ENCODE data around the gene PYDC1. TPM values are rescaled to one million over a fixed set of nuclear protein-coding genes. Genes with fewer than 3 reads are reported as not detected.

Gene PYDC1
- total RNA-seq, 1 donor = not detected

DNA sequence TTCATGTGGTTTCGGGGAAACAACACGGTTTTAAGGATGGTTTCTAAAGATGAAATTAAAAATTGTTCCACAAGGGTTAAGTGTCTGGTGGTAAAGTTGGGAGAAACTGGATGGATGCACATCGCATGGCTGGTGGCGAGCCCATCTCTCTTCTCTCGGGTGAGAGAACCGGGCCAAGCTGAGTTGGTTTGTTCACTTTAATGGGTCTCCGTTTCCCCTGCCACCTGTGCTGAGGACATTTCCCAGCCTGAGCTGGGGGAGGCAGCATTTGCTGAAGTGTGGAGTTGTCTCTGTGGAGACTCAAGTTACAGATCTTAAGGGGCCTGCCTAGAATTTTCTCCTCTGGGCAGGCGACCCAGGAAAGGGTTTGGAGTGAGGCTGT is 29.1 kb downstream of the PYDC1 start:
- H3K36me3 ChIP-seq (ENCODE audit: insufficient read depth, low read length) = peaks cover 99% of the 10 kb centered on the region
- H3K27ac ChIP-seq (ENCODE audit: low read depth, low read length) = no peak overlapping the region
- DNase-seq (ENCODE audit: insufficient read length, low spot score, missing footprints) = peak; percentile 64
- no peaks in the 10 kb centered on the region for H3K27me3 ChIP-seq (ENCODE audit: insufficient read depth, low read length)
- H3K9me3 ChIP-seq (ENCODE audit: low read depth, low read length) = no peaks in the 10 kb centered on the region
- H3K79me2 ChIP-seq (ENCODE audit: insufficient read depth, low read length) = peaks cover 90% of the 10 kb centered on the region
- H4K20me1 ChIP-seq (ENCODE audit: insufficient read depth, low read length) = peaks cover 73% of the 10 kb centered on the region
- no peak overlapping the region for H3K4me3 ChIP-seq (ENCODE audit: insufficient read depth, low read length)
- peaks cover 18% of the 10 kb centered on the region for H3K4me1 ChIP-seq (ENCODE audit: insufficient read depth, low read length)
- no peak overlapping the region for H3K4me2 ChIP-seq (ENCODE audit: insufficient read depth, low read length)
- H2AFZ ChIP-seq (ENCODE audit: low read length) = no peak overlapping the region
- TF ChIP-seq, protein P1, sequence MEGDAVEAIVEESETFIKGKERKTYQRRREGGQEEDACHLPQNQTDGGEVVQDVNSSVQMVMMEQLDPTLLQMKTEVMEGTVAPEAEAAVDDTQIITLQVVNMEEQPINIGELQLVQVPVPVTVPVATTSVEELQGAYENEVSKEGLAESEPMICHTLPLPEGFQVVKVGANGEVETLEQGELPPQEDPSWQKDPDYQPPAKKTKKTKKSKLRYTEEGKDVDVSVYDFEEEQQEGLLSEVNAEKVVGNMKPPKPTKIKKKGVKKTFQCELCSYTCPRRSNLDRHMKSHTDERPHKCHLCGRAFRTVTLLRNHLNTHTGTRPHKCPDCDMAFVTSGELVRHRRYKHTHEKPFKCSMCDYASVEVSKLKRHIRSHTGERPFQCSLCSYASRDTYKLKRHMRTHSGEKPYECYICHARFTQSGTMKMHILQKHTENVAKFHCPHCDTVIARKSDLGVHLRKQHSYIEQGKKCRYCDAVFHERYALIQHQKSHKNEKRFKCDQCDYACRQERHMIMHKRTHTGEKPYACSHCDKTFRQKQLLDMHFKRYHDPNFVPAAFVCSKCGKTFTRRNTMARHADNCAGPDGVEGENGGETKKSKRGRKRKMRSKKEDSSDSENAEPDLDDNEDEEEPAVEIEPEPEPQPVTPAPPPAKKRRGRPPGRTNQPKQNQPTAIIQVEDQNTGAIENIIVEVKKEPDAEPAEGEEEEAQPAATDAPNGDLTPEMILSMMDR (IDR thresholded peaks at IDR 0.05; ENCODE audit: extremely low read depth, low read depth, low read length) = no peak

DNA sequence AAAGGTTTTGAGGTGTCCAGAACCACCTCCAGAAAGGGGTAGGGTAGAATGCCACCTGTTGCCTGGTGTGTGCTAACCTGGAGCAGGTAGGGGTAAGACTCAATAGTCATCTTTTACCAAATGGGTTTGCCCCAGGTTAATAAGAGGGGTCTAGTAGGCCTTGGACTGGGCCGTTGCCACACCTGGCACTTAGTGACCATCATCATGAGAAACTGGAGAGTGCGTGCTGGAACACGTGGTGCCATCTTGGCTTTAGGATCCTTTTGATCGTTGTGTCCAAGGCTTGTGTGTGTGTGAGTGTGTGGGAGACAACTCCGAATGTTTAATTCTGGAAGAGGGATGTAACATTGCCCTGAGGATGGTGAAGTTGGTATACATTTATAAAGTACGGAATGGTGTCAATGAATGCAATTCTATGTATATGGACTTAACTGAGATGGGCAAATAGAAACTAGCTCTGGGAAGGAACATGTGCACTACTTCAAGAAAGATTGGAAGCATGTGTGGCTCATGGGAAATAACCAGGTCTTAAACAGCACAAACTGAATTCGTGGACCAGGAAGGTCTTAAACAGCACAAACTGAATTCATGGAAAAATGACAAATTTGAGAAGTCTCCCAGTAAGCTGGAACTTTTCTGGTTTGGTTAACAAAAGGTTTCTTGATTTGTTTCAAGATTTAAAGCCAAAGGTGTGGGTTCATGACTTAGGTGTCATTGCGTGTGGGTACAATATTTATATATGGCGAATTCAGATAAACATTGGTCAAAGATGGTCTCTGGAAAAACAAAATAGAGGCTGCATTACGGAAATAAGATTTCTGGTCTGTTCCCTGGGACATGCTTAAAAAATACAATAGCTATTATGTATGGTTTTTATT is 29.8 kb downstream of the PYDC1 start:
- peaks cover 79% of the 10 kb centered on the region for H4K20me1 ChIP-seq (ENCODE audit: insufficient read depth, low read length)
- H3K79me2 ChIP-seq (ENCODE audit: insufficient read depth, low read length) = peaks cover 96% of the 10 kb centered on the region
- H3K4me1 ChIP-seq (ENCODE audit: insufficient read depth, low read length) = peaks cover 24% of the 10 kb centered on the region
- no peaks in the 10 kb centered on the region for H3K27me3 ChIP-seq (ENCODE audit: insufficient read depth, low read length)
- H3K4me3 ChIP-seq (ENCODE audit: insufficient read depth, low read length) = no peak overlapping the region
- no peak for DNase-seq (ENCODE audit: insufficient read length, low spot score, missing footprints)
- H3K27ac ChIP-seq (ENCODE audit: low read depth, low read length) = no peak overlapping the region
- no peaks in the 10 kb centered on the region for H3K9me3 ChIP-seq (ENCODE audit: low read depth, low read length)
- peaks cover 100% of the 10 kb centered on the region for H3K36me3 ChIP-seq (ENCODE audit: insufficient read depth, low read length)
- H2AFZ ChIP-seq (ENCODE audit: low read length) = no peak overlapping the region
- TF ChIP-seq, protein P1 (IDR thresholded peaks at IDR 0.05; ENCODE audit: extremely low read depth, low read depth, low read length) = no peak
- no peak overlapping the region for H3K4me2 ChIP-seq (ENCODE audit: insufficient read depth, low read length)

DNA sequence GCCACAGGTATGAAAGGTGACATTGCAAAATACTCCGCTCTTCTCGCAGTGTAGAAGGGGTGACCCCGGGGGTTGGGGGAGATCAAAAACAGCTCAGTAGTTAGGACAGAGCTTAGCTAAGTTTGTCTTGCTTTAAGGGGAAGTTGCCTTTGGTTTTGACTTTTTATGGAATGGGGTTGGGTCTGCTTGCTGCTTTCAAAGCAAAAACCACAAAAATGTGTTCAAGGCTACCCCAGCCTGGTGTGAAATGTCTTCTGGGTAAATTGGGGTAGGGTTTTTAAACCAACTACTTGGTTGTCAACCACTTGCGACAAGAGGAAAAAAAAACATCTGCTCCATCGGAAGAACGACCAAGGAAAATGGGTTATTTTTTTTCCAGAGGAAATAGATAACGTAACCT is 30.8 kb downstream of the PYDC1 start:
- no peak for DNase-seq (ENCODE audit: insufficient read length, low spot score, missing footprints)
- peaks cover 81% of the 10 kb centered on the region for H4K20me1 ChIP-seq (ENCODE audit: insufficient read depth, low read length)
- H3K9me3 ChIP-seq (ENCODE audit: low read depth, low read length) = no peaks in the 10 kb centered on the region
- TF ChIP-seq, protein P1 (IDR thresholded peaks at IDR 0.05; ENCODE audit: extremely low read depth, low read depth, low read length) = no peak
- H2AFZ ChIP-seq (ENCODE audit: low read length) = no peak overlapping the region
- H3K27ac ChIP-seq (ENCODE audit: low read depth, low read length) = peak overlapping the region; percentile 9
- H3K4me1 ChIP-seq (ENCODE audit: insufficient read depth, low read length) = peaks cover 34% of the 10 kb centered on the region
- H3K27me3 ChIP-seq (ENCODE audit: insufficient read depth, low read length) = no peaks in the 10 kb centered on the region
- H3K4me2 ChIP-seq (ENCODE audit: insufficient read depth, low read length) = no peak overlapping the region
- H3K36me3 ChIP-seq (ENCODE audit: insufficient read depth, low read length) = peaks cover 92% of the 10 kb centered on the region
- no peak overlapping the region for H3K4me3 ChIP-seq (ENCODE audit: insufficient read depth, low read length)
- peaks cover 98% of the 10 kb centered on the region for H3K79me2 ChIP-seq (ENCODE audit: insufficient read depth, low read length)

DNA sequence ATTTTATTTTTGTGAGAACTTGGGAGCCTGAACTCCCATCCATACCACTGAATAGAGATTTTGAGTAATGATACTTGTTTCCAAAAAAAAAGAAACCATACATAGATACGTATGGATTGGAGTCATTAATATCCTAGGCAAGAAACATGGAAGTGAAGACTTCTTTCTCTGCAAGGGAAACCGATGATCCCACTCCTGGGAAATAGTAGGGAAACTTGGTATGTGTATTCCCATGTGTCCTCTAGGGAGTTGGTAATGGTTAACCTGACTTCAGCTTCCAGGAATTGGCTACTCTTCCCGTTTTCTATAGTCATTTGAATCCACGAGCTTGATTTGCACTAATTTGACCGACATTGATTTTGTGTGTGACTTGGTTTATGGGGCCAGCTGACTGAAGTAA is 31.6 kb downstream of the PYDC1 start:
- H3K4me1 ChIP-seq (ENCODE audit: insufficient read depth, low read length) = peaks cover 35% of the 10 kb centered on the region
- no peaks in the 10 kb centered on the region for H3K27me3 ChIP-seq (ENCODE audit: insufficient read depth, low read length)
- peak overlapping the region; percentile 9 for H3K27ac ChIP-seq (ENCODE audit: low read depth, low read length)
- peaks cover 98% of the 10 kb centered on the region for H3K79me2 ChIP-seq (ENCODE audit: insufficient read depth, low read length)
- peaks cover 80% of the 10 kb centered on the region for H4K20me1 ChIP-seq (ENCODE audit: insufficient read depth, low read length)
- H3K4me2 ChIP-seq (ENCODE audit: insufficient read depth, low read length) = no peak overlapping the region
- H3K9me3 ChIP-seq (ENCODE audit: low read depth, low read length) = no peaks in the 10 kb centered on the region
- TF ChIP-seq, protein P1 (IDR thresholded peaks at IDR 0.05; ENCODE audit: extremely low read depth, low read depth, low read length) = no peak
- H2AFZ ChIP-seq (ENCODE audit: low read length) = no peak overlapping the region
- no peak overlapping the region for H3K4me3 ChIP-seq (ENCODE audit: insufficient read depth, low read length)
- DNase-seq (ENCODE audit: insufficient read length, low spot score, missing footprints) = peak; percentile 69
- H3K36me3 ChIP-seq (ENCODE audit: insufficient read depth, low read length) = peaks cover 84% of the 10 kb centered on the region

Measured in osteoblast (primary cell).